ENCODE data around the gene CELSR1. TPM values are rescaled to one million over a fixed set of nuclear protein-coding genes. Genes with fewer than 3 reads are reported as not detected.

Gene CELSR1
- total RNA-seq, 1 experiment from 2014 or later, result 30.7 TPM

DNA sequence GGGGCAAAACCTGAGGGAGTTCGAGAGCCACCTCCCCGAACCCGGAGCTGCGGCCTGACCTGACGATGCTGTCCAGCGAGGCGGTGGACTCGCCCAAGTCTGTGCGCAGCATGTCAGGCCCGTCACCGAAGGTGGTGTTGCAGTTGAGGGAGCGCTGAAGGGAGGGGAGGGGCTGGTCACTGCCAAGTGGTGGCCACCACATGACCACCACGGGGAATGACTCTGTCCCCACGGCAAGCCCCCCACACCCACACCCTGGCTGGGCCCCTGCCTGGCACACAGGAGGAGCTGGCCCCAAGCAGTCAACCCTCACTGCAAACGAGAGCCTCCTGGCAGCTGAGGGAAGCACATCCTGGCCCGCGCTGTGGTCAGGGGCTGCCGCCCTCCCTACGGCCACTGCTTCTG lies 171.1 kb downstream of the CELSR1 start:
- DNase-seq (ENCODE audit: low read depth, low spot score), result no peak
- BruUV-seq (replicated peaks), result no TSS peak
- TF ChIP-seq, protein P1, sequence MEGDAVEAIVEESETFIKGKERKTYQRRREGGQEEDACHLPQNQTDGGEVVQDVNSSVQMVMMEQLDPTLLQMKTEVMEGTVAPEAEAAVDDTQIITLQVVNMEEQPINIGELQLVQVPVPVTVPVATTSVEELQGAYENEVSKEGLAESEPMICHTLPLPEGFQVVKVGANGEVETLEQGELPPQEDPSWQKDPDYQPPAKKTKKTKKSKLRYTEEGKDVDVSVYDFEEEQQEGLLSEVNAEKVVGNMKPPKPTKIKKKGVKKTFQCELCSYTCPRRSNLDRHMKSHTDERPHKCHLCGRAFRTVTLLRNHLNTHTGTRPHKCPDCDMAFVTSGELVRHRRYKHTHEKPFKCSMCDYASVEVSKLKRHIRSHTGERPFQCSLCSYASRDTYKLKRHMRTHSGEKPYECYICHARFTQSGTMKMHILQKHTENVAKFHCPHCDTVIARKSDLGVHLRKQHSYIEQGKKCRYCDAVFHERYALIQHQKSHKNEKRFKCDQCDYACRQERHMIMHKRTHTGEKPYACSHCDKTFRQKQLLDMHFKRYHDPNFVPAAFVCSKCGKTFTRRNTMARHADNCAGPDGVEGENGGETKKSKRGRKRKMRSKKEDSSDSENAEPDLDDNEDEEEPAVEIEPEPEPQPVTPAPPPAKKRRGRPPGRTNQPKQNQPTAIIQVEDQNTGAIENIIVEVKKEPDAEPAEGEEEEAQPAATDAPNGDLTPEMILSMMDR (IDR thresholded peaks at IDR 0.05), result no peak
- TF ChIP-seq, protein P2, sequence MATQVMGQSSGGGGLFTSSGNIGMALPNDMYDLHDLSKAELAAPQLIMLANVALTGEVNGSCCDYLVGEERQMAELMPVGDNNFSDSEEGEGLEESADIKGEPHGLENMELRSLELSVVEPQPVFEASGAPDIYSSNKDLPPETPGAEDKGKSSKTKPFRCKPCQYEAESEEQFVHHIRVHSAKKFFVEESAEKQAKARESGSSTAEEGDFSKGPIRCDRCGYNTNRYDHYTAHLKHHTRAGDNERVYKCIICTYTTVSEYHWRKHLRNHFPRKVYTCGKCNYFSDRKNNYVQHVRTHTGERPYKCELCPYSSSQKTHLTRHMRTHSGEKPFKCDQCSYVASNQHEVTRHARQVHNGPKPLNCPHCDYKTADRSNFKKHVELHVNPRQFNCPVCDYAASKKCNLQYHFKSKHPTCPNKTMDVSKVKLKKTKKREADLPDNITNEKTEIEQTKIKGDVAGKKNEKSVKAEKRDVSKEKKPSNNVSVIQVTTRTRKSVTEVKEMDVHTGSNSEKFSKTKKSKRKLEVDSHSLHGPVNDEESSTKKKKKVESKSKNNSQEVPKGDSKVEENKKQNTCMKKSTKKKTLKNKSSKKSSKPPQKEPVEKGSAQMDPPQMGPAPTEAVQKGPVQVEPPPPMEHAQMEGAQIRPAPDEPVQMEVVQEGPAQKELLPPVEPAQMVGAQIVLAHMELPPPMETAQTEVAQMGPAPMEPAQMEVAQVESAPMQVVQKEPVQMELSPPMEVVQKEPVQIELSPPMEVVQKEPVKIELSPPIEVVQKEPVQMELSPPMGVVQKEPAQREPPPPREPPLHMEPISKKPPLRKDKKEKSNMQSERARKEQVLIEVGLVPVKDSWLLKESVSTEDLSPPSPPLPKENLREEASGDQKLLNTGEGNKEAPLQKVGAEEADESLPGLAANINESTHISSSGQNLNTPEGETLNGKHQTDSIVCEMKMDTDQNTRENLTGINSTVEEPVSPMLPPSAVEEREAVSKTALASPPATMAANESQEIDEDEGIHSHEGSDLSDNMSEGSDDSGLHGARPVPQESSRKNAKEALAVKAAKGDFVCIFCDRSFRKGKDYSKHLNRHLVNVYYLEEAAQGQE (IDR thresholded peaks at IDR 0.05; ENCODE audit: insufficient read depth in 1 of 2, low read depth in 2 of 2, low read length in 1 of 2), result no peak
- no peak for TF ChIP-seq SIN3A (IDR thresholded peaks at IDR 0.05; ENCODE audit: borderline replicate concordance, insufficient read depth, low read depth, low read length)
- intact Hi-C loops (cut with micrococcal nuclease; ENCODE audit: unreplicated experiment) (loop anchor here (2.0 kb wide), 1 partner anchor 176 kb away; no protein-coding TSS in a partner anchor), in situ Hi-C loops (cut with HindIII; ENCODE audit: low pct_unique_long_range_greater_than_20kb, low sequenced_read_pairs) (no loop called here)
- POLR2A ChIA-PET, result no interaction called here
- no peaks in the 10 kb centered on the region for H3K36me3 ChIP-seq (ENCODE audit: control insufficient read depth, insufficient read depth, low read length)
- H3K4me3 ChIP-seq (ENCODE audit: low read depth in 2 of 2, low read length in 2 of 2), result no peak overlapping the region
- no peak for ATAC-seq
- no peak overlapping the region for H3K27ac ChIP-seq (ENCODE audit: low read length)
- no peaks in the 10 kb centered on the region for H3K27me3 ChIP-seq (ENCODE audit: control insufficient read depth, insufficient read depth, low read length)
- CTCF ChIA-PET, result no interaction called here
- no peaks in the 10 kb centered on the region for H3K9me3 ChIP-seq (ENCODE audit: control insufficient read depth, insufficient read depth, low read depth, low read length)
- no peaks in the 10 kb centered on the region for H3K4me1 ChIP-seq (ENCODE audit: control insufficient read depth, insufficient read depth, low read length)

DNA sequence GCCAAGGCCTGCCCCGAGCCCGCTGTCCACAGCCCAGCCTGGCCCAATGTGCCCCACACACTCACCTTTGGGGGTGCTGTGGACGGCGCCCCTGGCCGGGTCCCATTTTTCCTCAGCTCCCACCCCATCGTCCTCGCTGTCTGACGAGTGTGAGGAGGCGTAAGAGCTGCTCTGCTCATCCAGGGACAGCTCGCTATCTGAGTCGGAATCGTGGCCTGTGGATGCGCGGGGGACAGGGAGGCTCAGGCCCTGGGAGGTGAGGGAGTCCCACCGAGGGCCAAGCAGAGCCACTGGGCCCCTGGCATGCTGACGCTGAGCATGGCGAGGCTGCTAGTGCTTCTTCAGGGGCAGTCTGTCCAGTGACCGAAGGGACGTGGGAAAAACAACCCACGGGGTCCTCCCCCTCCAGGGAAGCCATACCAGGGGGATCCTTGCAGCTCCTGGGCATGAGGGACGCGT lies 172.2 kb downstream of the CELSR1 start:
- DNase-seq (ENCODE audit: low read depth, low spot score) (no peak), ATAC-seq (no peak)
- CTCF ChIA-PET, result no interaction called here
- Histone ChIP-seq H3K9me3 (ENCODE audit: control insufficient read depth, insufficient read depth, low read depth, low read length) (no peaks in the 10 kb centered on the region), H3K27me3 (ENCODE audit: control insufficient read depth, insufficient read depth, low read length) (no peaks in the 10 kb centered on the region), H3K36me3 (ENCODE audit: control insufficient read depth, insufficient read depth, low read length) (no peaks in the 10 kb centered on the region), H3K4me3 (ENCODE audit: low read depth in 2 of 2, low read length in 2 of 2) (no peak overlapping the region), H3K27ac (ENCODE audit: low read length) (no peak overlapping the region), H3K4me1 (ENCODE audit: control insufficient read depth, insufficient read depth, low read length) (no peaks in the 10 kb centered on the region)
- in situ Hi-C loops (cut with HindIII; ENCODE audit: low pct_unique_long_range_greater_than_20kb, low sequenced_read_pairs) (no loop called here), intact Hi-C loops (cut with micrococcal nuclease; ENCODE audit: unreplicated experiment) (no loop called here)
- BruUV-seq (replicated peaks), result no TSS peak
- POLR2A ChIA-PET, result no interaction called here
- no peak for TF ChIP-seq SIN3A (IDR thresholded peaks at IDR 0.05; ENCODE audit: borderline replicate concordance, insufficient read depth, low read depth, low read length)
- TF ChIP-seq, protein P2 (IDR thresholded peaks at IDR 0.05; ENCODE audit: insufficient read depth in 1 of 2, low read depth in 2 of 2, low read length in 1 of 2), result no peak
- TF ChIP-seq, protein P1 (IDR thresholded peaks at IDR 0.05), result no peak
